GM12878 (cell line): ENCODE data around the gene TMED5. TPM values are rescaled to one million over a fixed set of nuclear protein-coding genes. Genes with fewer than 3 reads are reported as not detected.
A peak's percentile ranks its signal among the peaks of the same experiment; 100 is the strongest.

Source experiments
- BCL3 ChIP-seq: IDR thresholded peaks from 2 replicates; pipeline ENCODE4 v1.6.1; 2011; ENCODE audit warnings: borderline replicate concordance, low read depth, mild to moderate bottlenecking, moderate library complexity, low read length; ENCODE audit not compliant: insufficient read depth, poor library complexity, severe bottlenecking
- EP300 ChIP-seq, 2 experiments: fragments of 150-350 bp in 1 of 2; IDR thresholded peaks; 2 replicates each; pipeline ENCODE4 v1.6.1; 2011 to 2012; ENCODE audit warnings: low read depth in 2 of 2, low read length in 2 of 2, borderline replicate concordance in 1 of 2, improper control_type of control experiment in 1 of 2, inconsistent platforms in 1 of 2; ENCODE audit not compliant: control insufficient read depth in 1 of 2
- ESRRA ChIP-seq: IDR thresholded peaks from 2 replicates; pipeline ENCODE4 v1.6.1; 2012; ENCODE audit warnings: mild to moderate bottlenecking, low read length, improper control_type of control experiment
- FOXM1 ChIP-seq: IDR thresholded peaks from 2 replicates; pipeline ENCODE4 v1.6.1; 2012; ENCODE audit warnings: low read depth, mild to moderate bottlenecking, inconsistent platforms, low read length, moderate library complexity
- GABPA ChIP-seq: IDR thresholded peaks from 2 replicates; pipeline ENCODE4 v1.6.1; 2014; ENCODE audit warnings: antibody characterized with exemption, low read depth, mild to moderate bottlenecking, inconsistent platforms
- HCFC1 ChIP-seq: fragments of 150-350 bp; IDR thresholded peaks from 2 replicates; pipeline ENCODE4 v1.6.1; 2014; ENCODE audit warnings: low read length
- IRF4 ChIP-seq: IDR thresholded peaks from 2 replicates; pipeline ENCODE4 v1.6.1; 2011; ENCODE audit warnings: low read depth, low read length
- MEF2A ChIP-seq: IDR thresholded peaks from 2 replicates; pipeline ENCODE4 v1.6.1; 2011; ENCODE audit warnings: low read depth, mild to moderate bottlenecking, low read length, moderate library complexity; ENCODE audit not compliant: insufficient read depth
- NBN ChIP-seq: fragments of 450-650 bp; IDR thresholded peaks from 2 replicates; pipeline ENCODE4 v1.6.1; 2016
- NFIC ChIP-seq: IDR thresholded peaks from 2 replicates; pipeline ENCODE4 v1.6.1; 2012; ENCODE audit warnings: low read depth, mild to moderate bottlenecking, inconsistent platforms, low read length, moderate library complexity
- NFYB ChIP-seq: IDR thresholded peaks from 2 replicates; pipeline ENCODE4 v1.6.1; 2011; ENCODE audit warnings: low read depth, mild to moderate bottlenecking, low read length, improper control_type of control experiment, moderate library complexity; ENCODE audit not compliant: insufficient read depth
- POLR2A ChIP-seq: IDR thresholded peaks from 2 replicates; pipeline ENCODE4 v1.6.1; 2011; ENCODE audit warnings: low read depth, mild to moderate bottlenecking, low read length
- RB1 ChIP-seq: fragments of 450-650 bp; formaldehyde crosslinking; IDR thresholded peaks from 2 replicates; pipeline ENCODE4 v1.6.1; 2017; ENCODE audit warnings: mild to moderate bottlenecking, borderline replicate concordance
- RELB ChIP-seq: fragments of 450-650 bp; IDR thresholded peaks from 2 replicates; pipeline ENCODE4 v1.6.1; 2017; ENCODE audit warnings: low read depth, mild to moderate bottlenecking, moderate library complexity
- SMC3 ChIP-seq: IDR thresholded peaks from 2 replicates; pipeline ENCODE4 v1.6.1; 2011; ENCODE audit warnings: low read length, improper control_type of control experiment, borderline replicate concordance
- SREBF2 ChIP-seq: IDR thresholded peaks from 2 replicates; pipeline ENCODE4 v1.6.1; 2012; ENCODE audit warnings: mild to moderate bottlenecking, low read length
- TARDBP ChIP-seq: IDR thresholded peaks from 2 replicates; pipeline ENCODE4 v1.6.1; 2016; ENCODE audit warnings: borderline replicate concordance
- TCF7 ChIP-seq: IDR thresholded peaks from 2 replicates; pipeline ENCODE4 v1.6.1; 2014; ENCODE audit warnings: antibody characterized with exemption, borderline replicate concordance
- YY1 ChIP-seq: IDR thresholded peaks from 2 replicates; pipeline ENCODE4 v1.6.1; 2011; ENCODE audit warnings: low read depth, mild to moderate bottlenecking, low read length
- ZZZ3 ChIP-seq: IDR thresholded peaks from 2 replicates; pipeline ENCODE4 v1.6.1; 2011; ENCODE audit warnings: low read depth; ENCODE audit not compliant: control insufficient read depth, insufficient read length
- polyA plus RNA-seq, 11 experiments: library from polyadenylated mRNA; depleted of rRNA in 4 of 11; unstranded in 6 of 11; stranded (reverse) in 5 of 11; fragments of >200 nt; fragmentation: Nextera tagmentation in 4 of 11; fragmentation: Illumina TruSeq in 1 of 11; extraction: Ambion mirVana in 4 of 11; extraction: Trizol in 1 of 11; gene quantifications; 1 replicate in 1 of 11; 2 replicates in 10 of 11; pipeline versions ENCODE4 v1.2.1 to v1.2.3, GENCODE V29; 2011 to 2016; ENCODE audit warnings: inconsistent platforms in 2 of 11, missing spikeins in 2 of 11, low read depth in 1 of 11
- total RNA-seq, 4 experiments: library from RNA; depleted of rRNA in 3 of 4; stranded (reverse); fragments of >200 nt in 3 of 4; fragmentation: Illumina TruSeq in 1 of 4; extraction: Trizol in 1 of 4; gene quantifications; 2 replicates each; pipeline versions ENCODE4 v1.2.1 to v1.2.3, GENCODE V29; 2013 to 2021
- TF ChIP-seq, protein P1 (sequence below): IDR thresholded peaks from 2 replicates; pipeline ENCODE4 v1.6.1; 2012; ENCODE audit warnings: mild to moderate bottlenecking, low read depth, low read length
- TF ChIP-seq, protein P2 (sequence below): fragments of 450-650 bp; conservative IDR thresholded peaks from 2 replicates; pipeline ENCODE4 v1.6.1; 2017; ENCODE audit warnings: mild to moderate bottlenecking, moderate library complexity

The TMED5 gene
- total and polyA plus RNA-seq, 10 of the 15 experiments (the other 5 are each of a cell fraction or from before 2014, with no cell fraction given), result 18.5 to 80.6 (median 54.0) TPM

DNA sequence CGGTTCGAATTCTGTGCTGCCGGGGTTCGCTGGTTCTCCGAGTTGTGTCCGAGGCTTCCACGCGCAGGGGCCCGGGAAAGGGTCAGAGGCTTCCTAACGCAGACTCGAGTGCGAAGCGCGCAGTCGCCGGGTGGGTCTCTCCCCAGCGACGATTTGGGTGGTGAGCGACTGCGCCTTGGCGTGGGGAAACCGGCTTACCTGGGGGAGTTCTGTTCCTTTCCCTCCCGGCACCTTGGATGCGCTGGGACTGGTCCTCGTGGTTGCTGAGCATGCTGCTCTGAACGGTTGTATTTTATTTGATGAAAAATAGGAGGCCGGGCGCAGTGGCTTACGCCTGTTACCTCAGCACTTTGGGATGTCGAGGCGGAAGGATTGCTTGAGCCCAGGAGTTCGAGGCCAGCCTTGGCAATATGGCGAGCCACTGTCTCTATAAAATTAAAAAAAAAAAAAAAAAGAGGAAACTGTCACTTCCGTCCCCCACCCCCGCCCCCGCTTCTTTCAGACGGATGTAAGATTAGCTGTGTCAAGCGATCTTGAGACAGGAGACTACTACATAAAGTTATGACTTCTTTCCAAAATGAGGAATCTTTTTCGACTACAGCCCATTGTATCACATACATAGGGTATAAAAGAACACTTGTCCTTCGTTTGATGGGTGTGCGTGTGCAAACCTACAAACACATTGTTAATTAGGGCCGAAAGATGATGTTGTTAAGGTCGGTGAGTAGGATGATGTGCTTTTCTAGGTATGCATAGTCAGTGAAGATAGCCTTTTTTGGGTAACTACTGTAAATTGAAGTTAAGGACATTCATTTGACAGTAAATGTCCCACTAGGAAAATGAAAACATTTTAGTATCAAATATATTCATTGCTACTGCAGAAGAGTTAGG is 755 bp upstream of the TMED5 start, which contains the start of gene CCDC18 (continued):
- peak; percentile 80 for TF ChIP-seq GABPA
- TF ChIP-seq ZZZ3, result no peak
- no peak for TF ChIP-seq IRF4
- peak; percentile 86 for TF ChIP-seq YY1
- TF ChIP-seq HCFC1, result no peak
- no peak for TF ChIP-seq TCF7
- no peak for TF ChIP-seq NFYB
- TF ChIP-seq MEF2A, result 0 out of 2 replicates have a peak, but pooled peaks have one; percentile 15
- 0 out of 2 replicates have a peak, but pooled peaks have one; percentile 51 for TF ChIP-seq FOXM1
- TF ChIP-seq, protein P1, sequence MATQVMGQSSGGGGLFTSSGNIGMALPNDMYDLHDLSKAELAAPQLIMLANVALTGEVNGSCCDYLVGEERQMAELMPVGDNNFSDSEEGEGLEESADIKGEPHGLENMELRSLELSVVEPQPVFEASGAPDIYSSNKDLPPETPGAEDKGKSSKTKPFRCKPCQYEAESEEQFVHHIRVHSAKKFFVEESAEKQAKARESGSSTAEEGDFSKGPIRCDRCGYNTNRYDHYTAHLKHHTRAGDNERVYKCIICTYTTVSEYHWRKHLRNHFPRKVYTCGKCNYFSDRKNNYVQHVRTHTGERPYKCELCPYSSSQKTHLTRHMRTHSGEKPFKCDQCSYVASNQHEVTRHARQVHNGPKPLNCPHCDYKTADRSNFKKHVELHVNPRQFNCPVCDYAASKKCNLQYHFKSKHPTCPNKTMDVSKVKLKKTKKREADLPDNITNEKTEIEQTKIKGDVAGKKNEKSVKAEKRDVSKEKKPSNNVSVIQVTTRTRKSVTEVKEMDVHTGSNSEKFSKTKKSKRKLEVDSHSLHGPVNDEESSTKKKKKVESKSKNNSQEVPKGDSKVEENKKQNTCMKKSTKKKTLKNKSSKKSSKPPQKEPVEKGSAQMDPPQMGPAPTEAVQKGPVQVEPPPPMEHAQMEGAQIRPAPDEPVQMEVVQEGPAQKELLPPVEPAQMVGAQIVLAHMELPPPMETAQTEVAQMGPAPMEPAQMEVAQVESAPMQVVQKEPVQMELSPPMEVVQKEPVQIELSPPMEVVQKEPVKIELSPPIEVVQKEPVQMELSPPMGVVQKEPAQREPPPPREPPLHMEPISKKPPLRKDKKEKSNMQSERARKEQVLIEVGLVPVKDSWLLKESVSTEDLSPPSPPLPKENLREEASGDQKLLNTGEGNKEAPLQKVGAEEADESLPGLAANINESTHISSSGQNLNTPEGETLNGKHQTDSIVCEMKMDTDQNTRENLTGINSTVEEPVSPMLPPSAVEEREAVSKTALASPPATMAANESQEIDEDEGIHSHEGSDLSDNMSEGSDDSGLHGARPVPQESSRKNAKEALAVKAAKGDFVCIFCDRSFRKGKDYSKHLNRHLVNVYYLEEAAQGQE, result no peak
- peak; percentile 68; the same call in 1 of the 2 replicates for TF ChIP-seq NFIC
- no peak for TF ChIP-seq BCL3
- 0 out of 2 replicates have a peak, but pooled peaks have one; percentile 29 for TF ChIP-seq NBN
- peak; percentile 31; the same call in 1 of the 2 replicates for TF ChIP-seq RELB
- TF ChIP-seq SMC3, result no peak
- 0 out of 2 replicates have a peak, but pooled peaks have one; percentile 63 for TF ChIP-seq RB1
- TF ChIP-seq ESRRA, result no peak
- 0 out of 2 replicates have a peak, but pooled peaks have one; percentile 78 for TF ChIP-seq POLR2A
- TF ChIP-seq, protein P2, sequence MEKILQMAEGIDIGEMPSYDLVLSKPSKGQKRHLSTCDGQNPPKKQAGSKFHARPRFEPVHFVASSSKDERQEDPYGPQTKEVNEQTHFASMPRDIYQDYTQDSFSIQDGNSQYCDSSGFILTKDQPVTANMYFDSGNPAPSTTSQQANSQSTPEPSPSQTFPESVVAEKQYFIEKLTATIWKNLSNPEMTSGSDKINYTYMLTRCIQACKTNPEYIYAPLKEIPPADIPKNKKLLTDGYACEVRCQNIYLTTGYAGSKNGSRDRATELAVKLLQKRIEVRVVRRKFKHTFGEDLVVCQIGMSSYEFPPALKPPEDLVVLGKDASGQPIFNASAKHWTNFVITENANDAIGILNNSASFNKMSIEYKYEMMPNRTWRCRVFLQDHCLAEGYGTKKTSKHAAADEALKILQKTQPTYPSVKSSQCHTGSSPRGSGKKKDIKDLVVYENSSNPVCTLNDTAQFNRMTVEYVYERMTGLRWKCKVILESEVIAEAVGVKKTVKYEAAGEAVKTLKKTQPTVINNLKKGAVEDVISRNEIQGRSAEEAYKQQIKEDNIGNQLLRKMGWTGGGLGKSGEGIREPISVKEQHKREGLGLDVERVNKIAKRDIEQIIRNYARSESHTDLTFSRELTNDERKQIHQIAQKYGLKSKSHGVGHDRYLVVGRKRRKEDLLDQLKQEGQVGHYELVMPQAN, result peak; percentile 100
- TF ChIP-seq EP300 (IDR thresholded peaks at IDR 0.05; ENCODE audit: borderline replicate concordance in 1 of 2, control insufficient read depth in 1 of 2, low read depth in 2 of 2, low read length in 2 of 2), result no peak; a peak in 1 of 4 replicates
- no peak for TF ChIP-seq SREBF2
- TF ChIP-seq TARDBP, result no peak
